Stimulated activated naive CD8-positive, alpha-beta T cell treated with anti-CD3 and anti-CD28 coated beads, Interleukin-15, Interleukin-2, amounts not matched to agents 100 ng/mL and 50 ng/mL, for 24 hours (primary cell): ENCODE measurements around the gene GTPBP3.

Experiments used
- H3K27ac Mint-ChIP-seq: one replicate; pipeline ENCODE4 v1.8.0; 2021; ENCODE audit warnings: mild to moderate bottlenecking, mixed read lengths
- H3K27me3 Mint-ChIP-seq: one replicate; pipeline ENCODE4 v1.8.0; 2021; ENCODE audit warnings: mixed read lengths
- H3K36me3 Mint-ChIP-seq: one replicate; pipeline ENCODE4 v1.8.0; 2021; ENCODE audit warnings: low read depth, mixed read lengths
- H3K4me1 Mint-ChIP-seq: one replicate; pipeline ENCODE4 v1.8.0; 2021; ENCODE audit warnings: low read depth, mixed read lengths
- H3K4me3 Mint-ChIP-seq: one replicate; pipeline ENCODE4 v1.8.0; 2021; ENCODE audit warnings: mild to moderate bottlenecking, mixed read lengths
- H3K9me3 Mint-ChIP-seq: one replicate; pipeline ENCODE4 v1.8.0; 2021; ENCODE audit warnings: mixed read lengths

The GTPBP3 gene

GRCh38 chr19:17391371-17392151 lies 54.2 kb downstream of the GTPBP3 start:
- Mint-ChIP-seq H3K4me3 (peak overlapping the region; percentile 79), H3K27ac (no peak overlapping the region), H3K9me3 (peaks cover 4% of the 10 kb centered on the region), H3K4me1 (peaks cover 28% of the 10 kb centered on the region), H3K36me3 (no peaks in the 10 kb centered on the region), H3K27me3 (peaks cover 8% of the 10 kb centered on the region)
